ENCODE data around the gene PDS5B. TPM values are rescaled to one million over a fixed set of nuclear protein-coding genes. Genes with fewer than 3 reads are reported as not detected.

PDS5B gene
- total and polyA plus RNA-seq, 10 of the 15 experiments (the other 5 are each of a cell fraction or from before 2014, with no cell fraction given): 15.4 to 55.3 (median 30.7) TPM

DNA sequence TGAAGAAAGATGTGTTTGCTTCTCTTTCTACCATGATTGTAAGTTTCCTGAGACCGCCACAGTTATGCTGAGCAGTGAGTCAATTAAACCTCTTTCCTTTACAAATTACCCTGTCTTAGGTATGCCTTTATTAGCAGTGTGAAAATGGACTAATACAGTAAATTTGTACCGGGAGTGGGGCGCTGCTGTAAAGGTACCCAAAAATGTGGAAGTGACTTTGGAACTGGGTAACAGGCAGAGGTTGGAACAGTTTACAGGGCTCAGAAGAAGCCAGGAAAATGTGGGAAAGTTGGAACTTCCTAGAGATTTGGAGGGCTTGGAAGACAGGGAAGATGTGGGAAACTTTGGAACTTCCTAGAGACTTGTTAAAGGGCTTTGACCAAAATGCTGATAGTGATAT, 9.2 kb upstream of the PDS5B start:
- Histone ChIP-seq H3K27me3 (replicated peaks in 1 of 2; ENCODE audit: control insufficient read depth in 2 of 2, insufficient read depth in 2 of 2, low read length in 1 of 2) (no peaks in the 10 kb centered on the region), H3K9me3 (replicated peaks; ENCODE audit: control insufficient read depth, insufficient read depth, low read length) (peaks cover 3% of the 10 kb centered on the region; the same call in 2 of the 3 replicates), H4K20me1 (ENCODE audit: control insufficient read depth, insufficient read depth) (no peaks in the 10 kb centered on the region), H3K4me3 (no peak overlapping the region), H2AFZ (ENCODE audit: control insufficient read depth, low read depth, low read length) (no peak overlapping the region), H3K9ac (ENCODE audit: control insufficient read depth, insufficient read depth, low read length) (no peak overlapping the region), H3K4me2 (ENCODE audit: control insufficient read depth, insufficient read depth) (no peak overlapping the region), H3K4me1 (ENCODE audit: control insufficient read depth, insufficient read depth, low read length) (no peaks in the 10 kb centered on the region), H3K27ac (ENCODE audit: control insufficient read depth, insufficient read depth) (no peak overlapping the region), H3K36me3 (ENCODE audit: control insufficient read depth in 2 of 2, insufficient read depth in 2 of 2, low read length in 1 of 2) (no peaks in the 10 kb centered on the region), H3K79me2 (ENCODE audit: control insufficient read depth, insufficient read depth, low read length) (no peaks in the 10 kb centered on the region)
- intact Hi-C loops (cut with micrococcal nuclease; ENCODE audit: unreplicated experiment) (no loop called here), in situ Hi-C loops (cut with MboI) (loop anchor here (25.0 kb wide), 1 partner anchor 1135 kb away; no protein-coding TSS in a partner anchor)
- DNase-seq (ENCODE audit: low read depth, low spot score) (no peak), FAIRE-seq (no peak), ATAC-seq (no peak)
- ChIA-PET POLR2A (no interaction called here), CTCF (no interaction called here), RAD21 (ENCODE audit: unreplicated experiment) (no interaction called here), SMC1A (ENCODE audit: uncharacterized antibody, unreplicated experiment) (no interaction called here)
- 100% methylated on average over 3 of the region's 3 CpGs for WGBS (ENCODE audit: insufficient coverage, insufficient replicate concordance, low lambda C conversion rate, missing lambda C conversion rate)
- TF ChIP-seq POLR2A (IDR thresholded peaks at IDR 0.05; ENCODE audit: low read depth, low read length): no peak
- no peak for TF ChIP-seq DPF2 (IDR thresholded peaks at IDR 0.05)
- TF ChIP-seq, protein P1, sequence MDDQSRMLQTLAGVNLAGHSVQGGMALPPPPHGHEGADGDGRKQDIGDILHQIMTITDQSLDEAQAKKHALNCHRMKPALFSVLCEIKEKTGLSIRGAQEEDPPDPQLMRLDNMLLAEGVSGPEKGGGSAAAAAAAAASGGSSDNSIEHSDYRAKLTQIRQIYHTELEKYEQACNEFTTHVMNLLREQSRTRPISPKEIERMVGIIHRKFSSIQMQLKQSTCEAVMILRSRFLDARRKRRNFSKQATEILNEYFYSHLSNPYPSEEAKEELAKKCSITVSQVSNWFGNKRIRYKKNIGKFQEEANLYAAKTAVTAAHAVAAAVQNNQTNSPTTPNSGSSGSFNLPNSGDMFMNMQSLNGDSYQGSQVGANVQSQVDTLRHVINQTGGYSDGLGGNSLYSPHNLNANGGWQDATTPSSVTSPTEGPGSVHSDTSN (IDR thresholded peaks at IDR 0.05; ENCODE audit: insufficient replicate concordance, low read depth, low read length): no peak
- no peak for TF ChIP-seq SRF (IDR thresholded peaks at IDR 0.05; ENCODE audit: low read depth in 2 of 2, low read length in 2 of 2)
- no peak for TF ChIP-seq ZNF687 (IDR thresholded peaks at IDR 0.05)
- TF ChIP-seq ZZZ3 (IDR thresholded peaks at IDR 0.05; ENCODE audit: control insufficient read depth, insufficient read length, low read depth): no peak
- no peak for TF ChIP-seq GABPA (IDR thresholded peaks at IDR 0.05; ENCODE audit: low read depth)
- no peak for TF ChIP-seq ASH2L (IDR thresholded peaks at IDR 0.05; ENCODE audit: borderline replicate concordance, low read depth)
- TF ChIP-seq, protein P2, sequence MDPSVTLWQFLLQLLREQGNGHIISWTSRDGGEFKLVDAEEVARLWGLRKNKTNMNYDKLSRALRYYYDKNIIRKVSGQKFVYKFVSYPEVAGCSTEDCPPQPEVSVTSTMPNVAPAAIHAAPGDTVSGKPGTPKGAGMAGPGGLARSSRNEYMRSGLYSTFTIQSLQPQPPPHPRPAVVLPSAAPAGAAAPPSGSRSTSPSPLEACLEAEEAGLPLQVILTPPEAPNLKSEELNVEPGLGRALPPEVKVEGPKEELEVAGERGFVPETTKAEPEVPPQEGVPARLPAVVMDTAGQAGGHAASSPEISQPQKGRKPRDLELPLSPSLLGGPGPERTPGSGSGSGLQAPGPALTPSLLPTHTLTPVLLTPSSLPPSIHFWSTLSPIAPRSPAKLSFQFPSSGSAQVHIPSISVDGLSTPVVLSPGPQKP (IDR thresholded peaks at IDR 0.05; ENCODE audit: low read depth, low read length): no peak
- no peak for TF ChIP-seq HDAC6 (IDR thresholded peaks at IDR 0.05; ENCODE audit: unreplicated experiment)
- TF ChIP-seq ATF7 (IDR thresholded peaks at IDR 0.05; ENCODE audit: low read depth): no peak
- no peak for TF ChIP-seq TCF12 (IDR thresholded peaks at IDR 0.05; ENCODE audit: low read depth, low read length)
- TF ChIP-seq TARDBP (IDR thresholded peaks at IDR 0.05; ENCODE audit: borderline replicate concordance): no peak
- BruUV-seq (replicated peaks): no TSS peak

Data from GM12878 (cell line).